Skin of body (tissue), 2 donors: ENCODE measurements around the gene ZFPM1. TPM values are rescaled to one million over a fixed set of nuclear protein-coding genes. Genes with fewer than 3 reads are reported as not detected.

Experiments used
- DNase-seq: peaks from one replicate; lab custom pipeline; 2025; lab: John Stamatoyannopoulos, UW
- total RNA-seq: library from RNA; depleted of rRNA; stranded (reverse); fragments of >200 nt; gene quantifications from one replicate; pipeline ENCODE4 v1.2.3, GENCODE V29; 2014

ZFPM1 gene
- total RNA-seq, 1 donor from 2014 or later = 0.69 TPM

- no peak for DNase-seq
Measured at GRCh38 chr16:88497561-88498462, 44.7 kb downstream of the ZFPM1 start.

- no peak for DNase-seq
Measured at GRCh38 chr16:88498576-88499208, 45.6 kb downstream of the ZFPM1 start.

GRCh38 chr16:88499292-88499691 is 46.2 kb downstream of the ZFPM1 start:
- DNase-seq = no peak

GRCh38 chr16:88499836-88500251 is 46.8 kb downstream of the ZFPM1 start:
- DNase-seq = no peak

- no peak for DNase-seq
Measured at GRCh38 chr16:88500255-88500661, 47.2 kb downstream of the ZFPM1 start.

- DNase-seq = no peak
Measured at GRCh38 chr16:88502371-88502770, 49.3 kb downstream of the ZFPM1 start.

- DNase-seq = no peak
Measured at GRCh38 chr16:88502776-88503280, 49.7 kb downstream of the ZFPM1 start.

GRCh38 chr16:88503374-88503770 is 50.3 kb downstream of the ZFPM1 start:
- DNase-seq = no peak

- DNase-seq = no peak
Measured at GRCh38 chr16:88503771-88504488, 50.9 kb downstream of the ZFPM1 start.

- no peak for DNase-seq
Measured at GRCh38 chr16:88504489-88505404, 51.7 kb downstream of the ZFPM1 start.

GRCh38 chr16:88505405-88506082 is 52.5 kb downstream of the ZFPM1 start:
- no peak for DNase-seq

- no peak for DNase-seq
Measured at GRCh38 chr16:88506723-88507122, 53.6 kb downstream of the ZFPM1 start.

- DNase-seq = no peak
Measured at GRCh38 chr16:88507231-88507743, 54.2 kb downstream of the ZFPM1 start.

GRCh38 chr16:88508376-88508867 is 55.3 kb downstream of the ZFPM1 start:
- DNase-seq = no peak

GRCh38 chr16:88508868-88509748 is 56.0 kb downstream of the ZFPM1 start:
- DNase-seq = no peak

- DNase-seq = no peak
Measured at GRCh38 chr16:88509749-88510069, 56.6 kb downstream of the ZFPM1 start.

- no peak for DNase-seq
Measured at GRCh38 chr16:88510091-88510994, 57.3 kb downstream of the ZFPM1 start.

GRCh38 chr16:88511060-88511459 is 58.0 kb downstream of the ZFPM1 start:
- no peak for DNase-seq
